GM21423 (cell line): ENCODE results near the gene ANKRD10.

Experiments used
- ATAC-seq: cut with Tn5 transposase; IDR thresholded peaks from one replicate; pipeline ENCODE4 v1.9.1; 2021; ENCODE audit warnings: mild to moderate bottlenecking, moderate library complexity; ENCODE audit not compliant: unreplicated experiment

The ANKRD10 gene

DNA sequence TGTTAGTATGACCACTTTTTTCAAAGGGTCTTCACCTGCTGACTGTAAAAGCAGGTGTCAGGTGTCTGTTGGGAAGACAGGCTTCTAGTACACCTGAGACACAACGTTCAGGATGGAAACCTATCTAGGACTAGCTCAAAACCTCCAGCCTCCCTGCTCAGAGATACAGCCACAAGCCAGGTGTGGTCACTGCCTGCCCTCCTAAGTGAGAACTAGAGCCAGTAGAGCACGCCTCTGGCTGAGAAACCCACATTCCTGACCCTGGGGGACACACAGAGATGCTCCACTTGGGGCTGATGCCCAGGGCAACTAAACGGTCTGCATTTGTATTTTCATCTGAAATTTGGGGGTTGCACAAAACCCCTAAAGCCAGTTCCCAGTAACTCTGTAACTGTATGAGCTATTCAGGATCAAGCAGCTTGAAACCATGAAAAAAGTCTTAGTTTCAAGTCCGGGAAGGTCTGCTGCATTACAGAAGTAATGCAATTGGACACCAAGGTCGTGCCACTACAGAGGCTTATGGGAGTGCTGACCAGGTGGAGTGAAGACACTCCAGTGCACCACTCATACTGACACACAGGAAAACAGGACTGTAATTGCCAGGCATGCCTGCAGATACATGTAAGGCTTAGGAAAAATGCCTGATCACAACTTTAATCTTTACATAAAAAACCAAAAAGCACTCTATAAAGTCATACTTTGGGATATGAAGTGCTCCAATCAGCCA lies 27.8 kb downstream of the ANKRD10 start:
- no peak for ATAC-seq

DNA sequence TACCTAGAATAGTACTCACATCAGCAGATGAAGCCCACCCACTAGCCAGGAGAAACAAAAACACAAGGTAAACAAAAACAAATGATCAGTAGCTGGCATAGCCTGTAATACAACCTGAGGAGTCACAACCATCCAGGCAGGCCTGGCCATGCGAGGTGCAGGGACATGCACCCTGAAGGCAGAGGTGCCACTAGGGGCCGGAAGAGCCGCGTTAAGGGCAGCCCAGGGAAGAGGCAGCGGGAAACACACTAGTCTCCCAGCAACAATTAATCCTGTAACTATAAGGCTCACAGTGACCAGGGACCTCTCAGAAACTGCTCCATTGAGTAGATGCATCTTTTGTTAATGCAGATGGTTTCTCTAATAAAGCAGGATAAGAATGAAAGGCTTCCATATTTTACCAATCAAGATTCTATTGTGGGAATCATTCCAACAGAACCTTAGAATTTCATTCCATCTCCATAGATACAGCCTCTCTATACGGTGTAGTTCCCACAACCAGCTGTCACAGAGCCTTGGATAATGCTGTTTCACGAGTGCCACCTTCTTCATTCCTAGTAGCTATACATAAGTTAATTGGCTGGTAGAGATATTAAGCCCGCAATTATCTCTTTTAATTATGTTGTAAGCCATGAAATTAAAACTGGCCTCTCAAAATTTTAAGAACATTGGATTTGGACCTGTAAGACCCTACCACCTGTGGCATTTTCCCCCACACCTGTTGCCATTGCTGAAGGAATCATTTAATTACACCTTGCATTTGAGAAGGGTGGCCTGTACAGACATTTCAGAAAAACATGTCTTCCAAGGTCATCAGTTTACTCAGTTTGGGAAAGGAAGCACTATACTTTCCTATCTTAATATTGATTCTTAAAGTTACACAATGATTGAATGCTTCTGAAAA lies 28.7 kb downstream of the ANKRD10 start:
- ATAC-seq: no peak

DNA sequence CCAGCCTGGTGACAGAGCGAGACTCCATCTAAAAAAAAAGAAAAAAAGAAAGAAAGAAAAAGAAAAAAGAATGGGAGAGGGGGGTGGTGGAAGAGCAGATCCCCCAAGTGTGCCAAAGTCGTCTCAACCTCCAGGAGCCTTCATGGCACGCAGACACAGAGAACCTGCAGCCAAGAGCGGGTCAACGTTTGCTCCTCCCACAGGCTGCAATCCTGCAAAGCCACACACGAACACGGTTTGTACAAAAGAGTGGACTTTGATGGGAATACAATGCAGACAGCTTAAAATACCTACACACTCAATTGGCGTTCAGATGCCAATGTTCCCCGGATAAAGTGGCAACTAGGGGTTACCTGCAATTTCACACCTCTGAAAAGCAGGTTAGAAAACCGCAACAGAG lies 29.4 kb downstream of the ANKRD10 start:
- ATAC-seq: no peak

DNA sequence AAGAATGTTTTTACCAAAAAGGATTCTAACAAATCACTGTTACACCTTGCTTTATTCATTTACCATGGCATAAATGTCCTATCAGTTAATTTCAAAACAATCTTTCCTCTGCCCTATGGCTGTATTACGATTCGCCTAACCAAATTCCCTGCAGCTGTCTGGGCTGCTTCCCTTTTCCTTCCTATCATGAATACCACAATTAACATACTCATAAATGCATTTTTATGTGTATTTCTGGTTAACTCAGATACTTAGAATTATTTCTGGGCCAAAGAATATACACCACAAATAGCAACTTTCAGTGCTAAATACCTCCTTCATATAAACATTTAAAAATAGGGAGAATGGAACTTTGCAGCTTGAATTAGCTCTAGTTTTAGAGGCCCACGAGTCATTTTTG lies 30.4 kb downstream of the ANKRD10 start:
- ATAC-seq: no peak

DNA sequence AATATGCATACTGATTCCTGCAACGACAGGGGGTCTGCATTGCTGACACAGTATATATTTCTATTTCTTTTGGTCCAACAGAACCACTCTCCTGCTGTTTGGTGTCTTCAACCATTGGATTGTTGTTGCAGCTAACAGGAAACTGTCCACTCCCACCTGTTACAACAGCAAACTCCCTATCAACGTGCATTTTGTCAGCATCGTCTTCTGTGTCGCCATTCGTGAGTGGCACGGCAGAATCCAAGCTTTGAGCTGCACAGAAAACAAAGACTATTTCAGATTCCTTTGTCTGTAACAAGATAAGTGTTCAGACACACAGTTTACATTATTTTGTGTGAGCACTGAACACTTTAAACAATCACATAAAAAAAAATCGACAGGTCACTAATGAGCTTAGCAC lies 31.3 kb downstream of the ANKRD10 start:
- no peak for ATAC-seq

DNA sequence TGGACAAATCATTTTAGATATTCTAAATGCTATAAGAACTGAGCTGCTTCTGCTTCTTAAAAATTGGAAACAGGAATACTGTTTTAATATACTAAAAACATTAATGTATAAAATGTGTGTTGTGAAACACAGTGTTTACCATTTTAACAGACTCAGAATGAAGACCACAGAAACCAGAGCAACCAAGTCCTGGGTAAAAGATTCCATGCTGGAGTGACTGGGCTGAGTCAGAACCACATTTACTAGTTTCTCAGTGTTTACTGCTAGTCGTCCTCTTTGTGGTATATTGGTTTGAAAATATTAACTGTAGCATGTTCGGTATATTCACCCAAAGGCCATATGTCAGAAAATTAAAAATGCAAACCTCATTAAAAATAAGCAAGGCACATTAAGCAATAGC lies 31.9 kb downstream of the ANKRD10 start:
- no peak for ATAC-seq

DNA sequence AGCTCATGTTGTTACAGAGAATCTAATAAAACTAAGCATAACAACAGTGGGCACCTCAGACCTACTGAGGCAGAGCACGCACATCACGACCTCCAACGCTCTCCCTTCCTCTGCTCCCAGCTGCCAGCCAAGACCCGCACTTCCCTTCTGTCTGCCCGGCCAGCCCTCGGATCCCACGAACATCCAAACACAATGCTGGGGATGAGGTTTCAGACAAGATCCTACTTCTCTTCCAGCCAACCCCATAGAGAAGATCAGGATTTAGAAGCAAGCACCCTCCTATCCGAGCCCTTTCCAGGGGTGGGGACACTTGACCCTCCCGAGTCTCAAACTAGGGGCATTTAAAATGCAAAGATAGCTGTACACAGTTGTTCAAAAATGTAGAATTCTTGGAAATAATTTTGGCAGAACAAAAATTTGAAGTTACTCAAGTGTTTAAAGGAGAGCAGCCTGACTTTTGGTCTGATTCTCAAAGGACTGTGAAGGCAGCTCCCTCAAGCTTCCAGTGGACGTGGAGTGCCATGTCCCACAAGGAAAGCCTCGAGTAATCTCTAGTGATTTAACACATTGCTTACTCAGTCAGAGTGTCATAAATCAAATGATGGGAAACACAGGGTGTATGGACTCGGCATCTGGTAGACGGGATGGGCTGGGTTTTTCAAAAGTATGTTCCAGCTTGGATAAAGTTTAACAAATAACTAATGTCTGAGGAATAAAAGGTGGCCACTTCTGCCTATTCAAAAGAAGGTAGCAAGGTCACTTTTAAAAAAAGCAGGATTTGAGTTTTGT lies 32.8 kb downstream of the ANKRD10 start:
- no peak for ATAC-seq

DNA sequence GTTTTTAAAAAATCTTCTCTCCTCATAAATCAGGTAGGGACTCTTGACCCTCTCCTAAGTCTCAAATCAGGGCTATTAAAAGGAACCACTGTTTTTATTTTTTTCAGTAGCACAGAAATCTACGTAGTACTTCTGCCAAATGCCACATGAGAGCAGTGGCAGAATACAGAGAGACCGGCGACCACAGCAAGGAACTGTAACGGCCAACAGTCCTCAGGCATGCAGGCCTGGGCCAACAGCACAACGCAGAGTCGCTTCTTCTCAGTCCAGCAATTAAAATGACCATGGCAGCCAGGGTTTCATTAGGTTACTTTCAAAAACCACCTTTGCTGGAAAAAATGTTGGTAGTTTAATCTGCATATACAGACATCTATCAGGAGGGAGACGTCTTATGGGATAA lies 34.2 kb downstream of the ANKRD10 start:
- no peak for ATAC-seq

DNA sequence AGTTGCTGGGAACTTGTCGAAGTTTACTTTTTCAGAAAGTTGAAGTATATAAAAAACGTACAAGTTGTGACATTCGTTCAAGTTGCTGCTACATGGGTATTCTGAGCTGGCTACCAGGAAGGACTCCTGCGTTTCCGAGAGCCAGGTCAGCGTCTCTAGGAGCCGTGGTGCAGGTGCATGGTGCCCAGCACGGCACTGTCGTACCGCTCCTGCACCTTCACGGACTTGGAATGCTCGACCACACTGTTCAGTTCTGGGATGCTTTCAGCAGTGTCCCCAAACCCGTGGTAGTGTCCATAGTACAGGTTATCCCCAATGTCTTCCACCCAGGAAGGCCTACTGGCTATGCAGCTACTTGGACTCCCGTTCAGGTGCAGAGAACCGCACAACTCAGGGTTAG lies 35.4 kb downstream of the ANKRD10 start:
- ATAC-seq: no peak

DNA sequence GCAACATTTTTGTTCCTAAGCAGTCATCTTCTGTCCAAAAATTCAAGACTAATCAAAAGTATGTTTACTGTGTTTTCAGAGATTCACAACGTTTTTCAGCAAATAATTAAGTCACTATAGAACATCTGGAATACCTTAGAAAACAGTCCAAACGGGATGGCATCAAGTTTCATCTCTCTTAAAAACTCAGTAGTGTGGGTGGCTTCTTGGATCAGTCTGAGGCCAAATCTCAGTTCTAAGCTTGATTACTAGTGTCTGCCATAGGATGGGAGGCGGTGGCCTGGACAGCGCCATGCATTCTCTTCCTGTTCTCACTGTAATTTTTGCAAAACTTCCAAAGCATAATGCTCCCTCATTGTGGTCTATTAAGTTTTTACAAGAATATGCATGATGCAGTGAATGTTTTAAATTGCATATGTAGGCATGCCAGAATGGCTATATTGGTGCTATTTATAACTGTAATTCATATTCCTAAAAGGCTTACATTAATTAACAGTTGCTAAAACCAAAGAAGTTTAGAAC lies 37.1 kb downstream of the ANKRD10 start:
- no peak for ATAC-seq

DNA sequence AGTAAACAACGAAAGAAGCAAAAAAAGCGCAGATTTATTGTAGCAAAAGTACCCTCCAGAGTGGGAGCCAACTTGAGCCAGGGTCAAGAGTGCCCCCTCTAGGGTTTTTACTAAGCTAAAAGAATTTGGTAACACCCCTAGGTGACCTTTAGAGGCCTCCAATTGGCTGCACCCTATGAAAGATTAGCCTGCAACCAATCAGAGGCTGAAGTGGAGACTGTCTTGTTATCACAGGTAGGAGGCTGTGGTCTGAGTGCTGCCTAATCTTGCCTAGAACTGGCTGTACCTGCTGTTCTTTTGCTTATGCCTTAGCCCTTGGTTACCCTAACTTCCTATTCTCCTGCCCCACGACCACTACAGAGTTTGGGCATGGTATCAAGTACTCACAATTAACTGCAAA lies 38.3 kb downstream of the ANKRD10 start:
- ATAC-seq: no peak

DNA sequence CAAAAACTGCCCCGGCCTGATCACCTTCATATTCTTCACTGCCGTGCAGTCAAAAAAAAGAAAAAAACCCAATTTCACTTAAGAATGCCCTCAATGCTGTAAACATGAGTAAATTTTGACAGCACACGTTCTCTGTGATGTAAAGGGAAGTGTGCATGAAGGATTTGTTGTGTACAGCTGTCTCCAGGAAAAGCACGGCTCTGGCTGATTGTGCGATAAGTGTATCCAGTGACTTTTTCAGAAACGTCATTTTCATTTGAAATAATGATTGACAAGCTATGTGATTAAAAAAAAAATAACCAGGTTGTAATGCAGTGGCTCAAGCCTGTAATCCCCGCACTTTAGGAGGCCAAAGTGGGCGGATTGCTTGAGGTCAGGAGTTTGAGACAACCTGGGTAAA lies 39.6 kb downstream of the ANKRD10 start:
- ATAC-seq: no peak

DNA sequence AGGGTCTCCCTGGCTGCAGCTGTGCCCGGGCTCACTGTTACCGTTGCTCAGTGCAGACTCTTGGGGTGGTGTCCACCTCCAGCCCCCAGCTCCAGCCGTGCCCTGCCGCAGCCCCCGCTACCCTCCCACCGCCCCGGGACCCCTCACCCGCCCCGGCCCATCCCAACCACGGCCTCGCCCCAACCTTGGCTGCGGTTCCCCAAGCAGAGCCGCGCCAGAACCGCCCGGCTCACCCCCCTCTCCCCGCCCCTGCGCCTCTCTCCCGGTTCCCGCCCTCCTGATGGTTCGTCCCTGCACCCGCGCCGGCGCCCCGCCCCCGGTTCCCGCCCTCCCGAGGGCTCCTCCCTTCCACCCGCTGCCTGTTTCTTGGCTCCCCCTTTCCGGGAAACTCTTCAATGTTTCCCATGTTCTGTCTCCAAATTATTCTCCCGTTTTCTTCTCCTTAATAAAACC lies 40.3 kb downstream of the ANKRD10 start:
- ATAC-seq: peak; percentile 66

DNA sequence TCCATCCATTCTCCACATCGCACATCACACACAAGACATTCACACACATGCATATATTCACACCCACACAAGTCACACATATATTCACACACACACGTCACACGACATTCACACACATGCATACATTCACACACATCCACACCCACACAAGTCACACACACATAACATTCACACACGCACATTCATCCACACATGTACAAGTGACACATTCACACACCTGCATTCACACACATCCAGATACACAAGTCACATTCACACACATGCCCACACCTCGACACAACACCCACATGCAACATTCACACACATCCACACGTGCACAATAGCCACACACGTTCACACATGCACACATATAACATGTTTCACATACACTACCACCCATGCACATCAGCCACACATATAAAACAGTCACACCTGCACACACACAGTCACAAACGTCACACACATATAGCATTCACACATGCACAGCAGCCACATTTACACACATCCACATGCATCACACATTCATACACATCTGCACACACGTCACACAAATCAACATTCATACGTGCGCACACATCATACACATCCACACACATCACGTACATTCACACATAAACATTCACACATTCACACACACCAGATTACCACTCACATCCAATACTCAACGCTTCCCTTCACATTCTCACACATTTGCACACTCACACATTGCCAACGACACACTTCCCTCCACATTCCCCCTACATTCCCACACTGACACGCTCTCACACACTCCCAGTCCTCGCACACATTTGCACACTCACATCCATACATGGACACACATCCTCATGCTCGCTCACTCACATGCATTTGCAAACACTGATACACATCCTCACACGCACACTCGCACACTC lies 41.0 kb downstream of the ANKRD10 start:
- no peak for ATAC-seq

DNA sequence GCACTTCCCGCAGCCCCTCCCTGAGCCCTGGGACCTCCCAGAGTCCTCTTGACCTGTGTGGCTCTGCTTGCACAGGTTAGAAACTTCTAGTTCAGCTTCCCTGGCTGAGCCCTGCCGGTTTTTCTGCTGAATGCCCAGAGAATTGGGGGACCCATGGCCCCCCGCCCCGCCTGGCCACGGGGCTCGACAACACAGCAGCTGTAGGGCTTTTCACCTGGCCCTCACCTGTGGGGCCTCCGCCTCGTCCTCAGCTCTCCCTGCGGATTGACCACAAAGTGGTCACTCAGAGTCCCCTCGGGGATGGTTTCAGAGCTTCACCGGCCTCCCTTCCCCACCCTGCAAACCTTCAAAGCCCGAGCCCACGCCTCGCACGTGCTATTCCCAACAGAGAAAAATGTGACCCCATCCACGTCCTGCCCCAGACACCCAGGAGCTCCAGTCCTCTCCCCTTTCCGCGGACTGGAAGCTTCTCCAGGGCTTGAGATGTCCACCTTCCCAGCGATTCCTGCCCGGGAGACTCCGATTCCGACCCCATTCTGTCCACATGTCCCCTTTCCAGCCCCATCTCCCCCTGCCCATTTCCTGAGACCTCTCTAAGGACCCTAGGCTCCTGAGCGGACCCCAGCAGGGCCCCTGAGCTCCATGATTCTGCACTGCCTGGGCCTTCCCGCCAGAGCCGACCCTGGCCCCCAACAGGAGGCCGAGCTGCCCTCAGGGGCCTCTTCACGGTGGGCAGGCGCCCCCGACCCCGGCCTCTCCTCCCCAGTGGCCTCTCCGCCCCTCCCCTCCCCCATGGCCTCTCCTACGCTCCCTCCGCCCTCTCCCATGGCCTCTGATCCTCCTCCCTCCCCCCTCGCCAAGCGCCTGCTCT lies 41.9 kb downstream of the ANKRD10 start:
- ATAC-seq: no peak

DNA sequence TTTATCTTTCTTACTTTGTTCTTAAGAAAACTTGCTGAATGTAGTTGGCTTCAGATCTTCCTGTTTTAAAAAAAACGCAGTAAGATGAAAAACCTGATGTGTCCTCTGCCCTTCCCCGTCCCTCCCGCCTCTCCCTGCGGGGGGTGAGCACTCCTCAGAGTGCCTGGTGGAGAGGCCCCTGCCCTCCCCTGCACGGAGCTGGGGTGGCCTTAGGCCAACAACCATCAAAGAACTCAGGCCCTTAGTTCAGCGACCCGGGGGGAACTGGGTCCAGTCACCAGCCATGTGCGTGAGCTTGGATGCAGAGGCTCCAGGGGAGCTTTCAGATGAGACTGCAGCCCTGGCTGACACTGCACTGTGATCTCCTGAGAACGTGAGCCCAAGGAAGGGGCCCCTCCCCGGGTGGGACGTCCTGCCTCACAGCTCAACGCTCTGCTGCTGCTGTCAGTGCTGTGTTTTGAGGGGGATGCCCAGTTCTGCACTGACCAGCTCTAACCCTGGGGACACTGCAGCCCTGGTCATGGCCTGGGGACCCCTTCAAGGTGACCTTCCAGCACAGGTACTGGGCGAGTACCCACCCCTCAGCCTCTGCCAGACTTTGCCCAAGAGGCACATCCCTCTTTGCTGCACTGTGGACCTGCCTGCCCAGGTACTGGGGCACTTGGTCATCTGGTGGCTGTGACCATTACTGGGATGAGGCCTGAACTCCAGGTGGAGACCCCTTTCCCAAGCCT lies 42.7 kb downstream of the ANKRD10 start:
- ATAC-seq: no peak

DNA sequence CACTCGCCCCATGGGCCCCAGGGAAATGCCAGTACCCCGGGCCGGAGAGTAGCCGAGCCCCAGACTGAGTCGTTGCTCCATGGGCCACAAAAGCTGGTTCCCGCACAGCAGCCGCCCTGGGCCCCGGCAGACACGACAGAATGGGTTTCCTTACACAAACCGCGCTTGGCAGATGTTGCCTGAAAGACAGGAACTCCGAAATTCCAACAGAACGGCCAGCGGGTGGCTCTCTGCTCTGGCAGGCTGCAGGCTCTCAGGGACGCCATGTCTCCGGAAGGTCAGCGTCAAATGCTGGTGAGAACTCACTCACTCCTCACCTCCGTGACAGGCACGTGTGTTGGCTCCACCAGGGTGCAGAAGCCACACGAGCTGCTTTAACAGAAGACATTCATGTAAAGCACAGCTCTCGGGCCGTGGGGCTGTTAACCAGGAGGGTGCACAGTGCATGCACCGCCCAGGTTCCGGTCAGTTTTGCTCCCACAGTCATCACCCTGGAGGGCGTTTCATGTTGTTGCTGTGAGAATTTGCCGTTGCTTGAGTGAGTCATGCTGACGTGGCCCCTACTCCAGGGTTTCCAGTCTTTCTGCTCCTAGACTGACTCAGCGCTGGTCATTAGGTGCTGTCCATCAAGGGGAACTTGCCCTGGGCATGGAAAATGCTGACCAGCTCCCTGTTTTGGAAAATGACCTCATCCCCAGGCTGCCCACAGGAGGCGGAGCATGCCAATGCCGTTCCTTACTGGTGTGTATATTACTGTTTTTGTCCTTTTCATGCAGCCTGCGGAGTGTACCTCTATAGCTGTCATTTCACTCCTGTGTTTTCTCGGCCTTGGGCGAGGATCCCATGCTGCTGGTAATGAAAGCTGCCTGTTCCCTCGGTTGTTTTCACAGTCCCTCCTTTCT lies 44.8 kb downstream of the ANKRD10 start:
- no peak for ATAC-seq
